Stimulated activated CD8-positive, alpha-beta memory T cell treated with anti-CD3 and anti-CD28 coated beads, Interleukin-7, amount 100 ng/mL, for 48 hours (primary cell): Measurements from ENCODE around the gene PCAT6.
A peak's percentile ranks its signal among the peaks of the same experiment; 100 is the strongest.
"Not testable (repeated sequence)": the region's sequence is repeated elsewhere in the genome, so short reads cannot be mapped to it uniquely, and the experiment has no call there.

Source experiments
- DNase-seq, 2 donors: peaks; one replicate each; pipeline ENCODE4 v3.0.0-alpha.2; 2020; ENCODE audit warnings: low read depth in 1 of 2; ENCODE audit errors: extremely low read depth in 1 of 2

The PCAT6 gene

GRCh38 chr1:202806845-202807450 is 3.8 kb upstream of the PCAT6 start:
- peak in 1 of 2 donors; percentile 11 for DNase-seq

DNA sequence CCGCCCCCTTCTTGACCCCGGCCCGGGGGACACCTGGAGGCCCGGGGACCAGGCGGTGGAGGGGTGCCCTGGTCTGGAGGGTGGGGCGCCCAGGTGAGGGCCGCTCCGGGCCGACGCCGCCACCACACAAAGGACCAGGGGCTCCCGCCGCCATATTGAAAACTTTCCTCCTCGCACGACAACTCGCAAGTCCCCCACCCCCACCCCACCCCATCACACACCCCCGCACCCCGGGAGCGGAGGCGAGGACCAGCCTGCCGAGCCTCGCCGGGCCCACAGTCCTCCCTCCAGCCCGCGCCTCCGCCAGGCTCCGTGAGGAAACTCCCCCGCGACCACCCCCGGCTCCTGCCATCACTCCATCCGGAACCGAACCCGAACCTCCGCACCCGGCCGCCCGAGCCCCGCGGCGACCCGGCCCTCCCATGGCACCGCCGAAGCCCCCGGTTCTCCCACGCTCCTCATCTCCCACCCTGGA is 3.3 kb upstream of the PCAT6 start:
- DNase-seq, result peak in 1 of 2 donors; percentile 7

DNA sequence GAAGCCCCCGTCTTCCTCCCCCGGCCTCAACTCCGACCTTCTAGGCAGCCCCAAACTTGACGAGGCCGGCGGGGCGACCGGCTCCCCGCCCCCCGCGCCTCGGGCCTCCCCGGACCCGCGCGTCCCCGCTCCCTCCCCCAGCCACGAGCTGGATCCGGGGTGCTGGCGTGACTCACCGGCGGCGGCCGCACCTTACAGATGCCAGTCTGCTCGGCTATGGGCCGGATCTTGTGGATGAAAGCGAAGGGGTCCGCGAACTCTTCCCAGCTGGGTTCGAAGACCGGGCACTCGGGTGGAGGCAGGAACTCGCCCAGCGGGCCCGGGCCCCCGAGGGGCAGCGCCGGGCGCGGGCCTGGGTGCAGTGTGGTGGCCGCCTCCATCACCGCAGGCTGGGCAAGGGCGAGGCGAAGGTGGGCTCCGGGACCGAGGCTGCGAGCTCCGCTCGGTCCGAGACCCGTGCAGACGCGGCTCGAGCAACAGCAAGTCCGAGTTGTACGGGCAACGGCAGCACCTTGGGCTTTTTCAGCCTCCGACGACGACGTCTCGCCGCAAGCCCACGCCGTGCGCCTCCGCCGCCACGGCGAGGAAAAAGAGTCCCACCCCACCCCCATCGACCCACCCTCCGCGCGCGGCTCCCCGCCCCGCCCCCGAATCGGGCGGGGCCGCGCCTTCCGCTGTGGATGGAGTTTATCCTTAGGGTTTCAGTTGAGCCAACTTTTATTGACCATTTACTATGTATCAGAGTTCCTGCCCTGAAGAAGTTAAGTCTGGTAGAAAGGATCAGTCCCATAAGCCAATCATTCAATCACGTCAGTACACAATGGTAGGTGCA is 2.6 kb upstream of the PCAT6 start, which contains the start of gene KDM5B:
Gene KDM5B (minus strand): TSS at position 496 of the 832 bp plus-strand sequence. CDS start 116 bp downstream, at position 380.
- DNase-seq, result peak; percentile 50 to 51

GRCh38 chr1:202809597-202810159 is 1.1 kb upstream of the PCAT6 start:
- no peak for DNase-seq

- DNase-seq, result no peak
These were observed 550 bp upstream of the PCAT6 start for GRCh38 chr1:202810193-202810614.

GRCh38 chr1:202811296-202812175 is 782 bp downstream of the PCAT6 start:
- DNase-seq, result no peak

- no peak for DNase-seq
These were observed 1.6 kb downstream of the PCAT6 start for GRCh38 chr1:202812176-202813026.

GRCh38 chr1:202815120-202815519 is 4.4 kb downstream of the PCAT6 start:
- DNase-seq, result no peak

- no peak for DNase-seq
These were observed 8.1 kb downstream of the PCAT6 start for GRCh38 chr1:202818819-202819218.

DNA sequence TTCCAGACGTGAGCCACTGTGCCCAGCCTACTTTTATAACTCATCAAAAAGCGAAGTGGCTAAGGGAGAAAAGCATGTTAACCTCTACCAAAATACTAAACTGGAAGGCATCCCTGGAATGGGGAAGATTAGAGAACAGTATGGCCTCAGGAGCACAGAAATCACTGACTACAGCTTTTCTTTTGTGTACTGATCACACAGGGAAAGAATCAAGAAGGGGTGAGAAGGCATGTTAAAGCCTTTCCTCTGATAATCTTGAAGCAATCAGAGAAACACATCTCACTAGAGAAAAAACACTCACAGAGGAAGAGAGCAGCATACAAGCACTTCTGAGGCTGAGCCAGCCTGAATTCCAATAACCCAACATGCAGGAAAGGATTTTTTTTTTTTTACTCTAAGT is 10.7 kb downstream of the PCAT6 start:
- DNase-seq, result no peak

DNA sequence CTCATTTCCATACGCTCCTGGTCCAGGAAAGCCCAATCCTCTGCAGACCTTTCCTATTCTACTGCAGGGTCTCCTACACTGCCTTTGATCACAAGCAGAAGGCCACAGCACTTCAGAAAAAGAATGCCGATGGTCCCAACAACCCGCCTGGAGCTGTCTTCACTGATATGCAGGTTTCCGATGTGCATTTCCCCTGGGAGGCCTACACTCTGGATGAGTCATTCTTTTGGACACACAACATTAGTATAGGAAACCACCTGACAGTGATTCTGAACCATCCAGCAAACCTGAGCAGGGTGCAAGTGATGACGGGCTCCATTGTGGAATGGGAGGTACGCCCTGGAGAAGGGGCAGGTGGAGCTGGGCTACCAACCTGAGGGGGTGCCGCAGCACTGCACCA is 15.0 kb downstream of the PCAT6 start:
- no peak for DNase-seq

- DNase-seq, result not testable (repeated sequence)
These were observed 18.5 kb downstream of the PCAT6 start for GRCh38 chr1:202829223-202829622.

- no peak for DNase-seq
These were observed 21.2 kb downstream of the PCAT6 start for GRCh38 chr1:202831906-202832305.

DNA sequence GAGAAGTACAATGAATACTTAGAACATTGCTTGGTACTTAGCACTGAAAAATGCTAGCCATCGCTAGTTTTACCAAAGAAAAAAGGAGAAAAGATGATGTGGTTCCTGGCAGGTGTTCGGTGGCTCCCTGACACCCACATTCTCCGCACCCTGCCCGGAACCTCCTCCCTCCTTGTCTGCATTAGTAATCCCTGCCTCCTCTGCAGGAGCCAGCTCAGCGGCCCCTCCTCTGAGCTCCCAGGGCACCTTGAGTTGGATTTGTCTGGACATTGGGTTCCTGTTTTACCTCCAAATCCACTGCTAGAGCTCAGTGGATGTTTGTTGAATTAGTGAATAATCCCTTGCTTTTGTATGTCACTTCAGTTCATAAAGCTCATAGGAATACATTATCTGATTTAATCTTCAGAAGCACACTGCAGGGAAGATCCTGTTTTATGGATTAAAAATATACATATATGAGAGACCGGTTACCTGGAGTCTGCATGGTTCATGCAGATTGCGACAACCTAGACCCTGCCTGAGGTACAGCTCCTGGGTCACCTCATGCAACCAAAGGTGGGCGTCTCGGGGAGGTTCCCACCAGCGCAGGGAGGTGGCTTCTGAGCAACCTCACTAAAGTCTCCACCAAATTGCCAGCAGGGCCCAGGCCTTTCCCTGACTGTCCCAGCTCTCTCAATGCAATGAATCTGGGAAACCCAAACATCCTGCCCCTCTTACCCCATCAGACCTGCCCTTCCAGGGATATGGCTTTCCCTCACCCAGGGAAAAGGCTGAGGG is 24.2 kb downstream of the PCAT6 start:
- DNase-seq, result peak in 1 of 2 donors; percentile 9

- peak in 1 of 2 donors; percentile 10 for DNase-seq
These were observed 24.9 kb downstream of the PCAT6 start for GRCh38 chr1:202835548-202836072.

DNA sequence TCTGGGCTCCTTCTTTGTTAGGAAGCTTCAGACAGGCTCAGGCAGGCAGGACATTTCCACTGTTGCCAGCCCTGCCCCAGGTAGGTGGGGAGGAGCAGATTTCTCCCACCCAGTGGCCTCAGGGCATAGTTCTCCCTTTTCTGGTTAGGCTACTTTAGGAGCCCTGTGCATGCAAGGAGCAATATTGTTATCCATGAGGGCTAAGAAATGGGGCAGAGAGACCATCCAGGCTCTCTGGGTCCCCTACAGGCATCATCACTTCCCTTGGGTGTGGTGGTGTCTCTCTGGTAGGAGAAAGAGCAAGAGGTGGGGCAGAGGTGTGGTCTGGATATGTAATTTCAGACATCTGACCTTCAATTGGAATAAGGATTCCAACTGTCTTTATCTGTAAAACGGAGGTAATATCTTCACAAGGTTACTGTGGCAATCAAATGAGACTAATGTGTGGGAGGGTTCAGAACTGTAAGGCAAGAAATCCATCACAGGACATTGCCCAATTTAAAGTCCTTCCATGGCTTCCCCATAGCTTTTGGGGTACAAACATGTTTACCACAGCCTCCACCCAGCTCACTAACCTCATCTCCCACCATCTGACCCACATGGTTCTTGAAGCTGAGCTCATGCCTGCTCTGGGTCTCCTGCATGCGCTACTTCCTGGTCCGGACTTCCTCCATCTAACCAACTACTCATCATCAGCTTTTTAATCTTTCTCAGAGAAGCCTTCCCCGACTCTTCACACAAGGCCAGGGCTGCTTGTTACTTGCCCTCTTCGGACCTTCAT is 26.1 kb downstream of the PCAT6 start:
- no peak for DNase-seq

DNA sequence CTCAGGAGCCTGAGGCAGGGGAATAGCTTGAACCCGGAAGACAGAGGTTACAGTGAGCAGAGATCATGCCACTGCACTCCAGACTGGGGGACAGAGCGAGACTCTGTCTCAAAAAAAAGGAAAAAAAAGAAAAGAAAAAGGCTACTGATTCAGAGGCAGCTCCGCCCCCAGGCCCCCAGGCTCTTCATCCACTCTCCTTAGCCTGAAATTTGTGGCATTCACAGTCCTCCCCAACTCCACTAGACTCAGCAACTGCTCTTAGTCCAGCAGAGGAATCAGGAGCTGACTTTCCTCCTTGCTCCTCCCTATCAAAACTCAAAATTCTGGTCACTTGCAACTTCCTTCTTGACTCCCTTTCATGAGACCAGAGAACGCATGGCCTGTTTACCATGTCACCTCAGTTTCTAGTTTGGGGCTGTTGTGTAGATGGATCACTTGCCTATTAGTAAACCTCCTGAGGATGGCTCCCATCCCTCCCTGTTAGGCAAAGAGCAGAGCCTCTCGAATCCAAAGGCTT is 27.1 kb downstream of the PCAT6 start:
- DNase-seq, result no peak

DNA sequence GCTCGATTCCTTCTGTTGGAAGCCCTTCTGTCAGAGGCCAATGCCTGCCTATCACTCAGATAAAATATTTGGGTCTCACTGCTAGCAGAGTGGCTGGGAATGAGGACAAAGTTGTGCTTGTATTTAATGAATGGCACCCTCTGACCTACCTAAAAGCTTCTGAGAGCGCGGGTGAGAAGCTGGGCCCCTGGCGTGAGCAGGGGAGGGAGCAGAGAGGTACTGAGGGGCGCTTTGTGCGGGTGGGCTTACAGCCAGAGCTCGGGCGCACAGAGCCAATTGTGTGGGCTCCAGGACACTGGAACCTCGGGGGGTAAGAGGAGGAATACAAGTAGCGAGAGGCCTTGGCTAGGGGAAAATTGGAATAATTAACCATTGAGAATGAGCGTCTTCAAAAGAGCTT is 32.3 kb downstream of the PCAT6 start:
- no peak for DNase-seq
